ENCODE data around the gene CNOT4. TPM values are rescaled to one million over a fixed set of nuclear protein-coding genes. Genes with fewer than 3 reads are reported as not detected.

CNOT4 gene
- total RNA-seq, 1 experiment from 2014 or later = 9.7 TPM

DNA sequence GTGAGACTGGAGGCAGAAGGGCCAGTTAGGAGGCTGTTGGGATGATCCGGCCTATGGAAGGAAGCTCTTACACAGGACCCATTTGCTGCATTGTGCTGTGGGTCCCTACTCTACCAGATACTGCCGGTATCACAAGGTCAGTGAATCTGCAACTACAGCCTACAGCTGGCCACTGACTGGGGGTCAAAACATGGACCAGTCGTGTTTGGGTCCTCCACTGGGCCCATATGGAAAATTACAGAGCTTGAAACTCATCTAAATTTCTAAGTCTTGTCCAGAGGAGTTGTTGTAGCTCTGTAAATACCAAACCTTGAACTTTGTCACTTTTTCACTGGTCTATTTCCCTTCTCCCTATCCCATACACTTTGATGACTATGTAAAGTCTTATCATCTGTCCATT is 42.2 kb upstream of the CNOT4 start:
- Histone ChIP-seq H4K20me1 (ENCODE audit: low read length) (no peaks in the 10 kb centered on the region), H3K79me2 (ENCODE audit: low read length) (no peaks in the 10 kb centered on the region), H3K9ac (ENCODE audit: low read length) (no peak overlapping the region), H2AFZ (ENCODE audit: low read length) (no peak overlapping the region), H3K27ac (ENCODE audit: low read length) (no peak overlapping the region), H3K9me3 (ENCODE audit: low read length) (no peaks in the 10 kb centered on the region), H3K4me3 (ENCODE audit: low read length) (no peak overlapping the region), H3K9me2 (replicated peaks; ENCODE audit: low read length) (no peaks in the 10 kb centered on the region), H3K4me2 (ENCODE audit: low read length) (no peak overlapping the region), H3K27me3 (ENCODE audit: low read length) (no peaks in the 10 kb centered on the region), H3K36me3 (ENCODE audit: low read depth, low read length) (no peaks in the 10 kb centered on the region), H3K4me1 (ENCODE audit: insufficient read depth, low read length) (no peaks in the 10 kb centered on the region), H3F3A (ENCODE audit: low read length, unreplicated experiment) (no peaks in the 10 kb centered on the region)
- BruUV-seq (replicated peaks) = no TSS peak
- intact Hi-C loops (cut with micrococcal nuclease) = no loop called here
- POLR2A ChIA-PET (ENCODE audit: unreplicated experiment) = no interaction called here
- no peak for TF ChIP-seq EZH2 (IDR thresholded peaks at IDR 0.05; ENCODE audit: low read length, unreplicated experiment)
- TF ChIP-seq, protein P1, sequence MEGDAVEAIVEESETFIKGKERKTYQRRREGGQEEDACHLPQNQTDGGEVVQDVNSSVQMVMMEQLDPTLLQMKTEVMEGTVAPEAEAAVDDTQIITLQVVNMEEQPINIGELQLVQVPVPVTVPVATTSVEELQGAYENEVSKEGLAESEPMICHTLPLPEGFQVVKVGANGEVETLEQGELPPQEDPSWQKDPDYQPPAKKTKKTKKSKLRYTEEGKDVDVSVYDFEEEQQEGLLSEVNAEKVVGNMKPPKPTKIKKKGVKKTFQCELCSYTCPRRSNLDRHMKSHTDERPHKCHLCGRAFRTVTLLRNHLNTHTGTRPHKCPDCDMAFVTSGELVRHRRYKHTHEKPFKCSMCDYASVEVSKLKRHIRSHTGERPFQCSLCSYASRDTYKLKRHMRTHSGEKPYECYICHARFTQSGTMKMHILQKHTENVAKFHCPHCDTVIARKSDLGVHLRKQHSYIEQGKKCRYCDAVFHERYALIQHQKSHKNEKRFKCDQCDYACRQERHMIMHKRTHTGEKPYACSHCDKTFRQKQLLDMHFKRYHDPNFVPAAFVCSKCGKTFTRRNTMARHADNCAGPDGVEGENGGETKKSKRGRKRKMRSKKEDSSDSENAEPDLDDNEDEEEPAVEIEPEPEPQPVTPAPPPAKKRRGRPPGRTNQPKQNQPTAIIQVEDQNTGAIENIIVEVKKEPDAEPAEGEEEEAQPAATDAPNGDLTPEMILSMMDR (conservative IDR thresholded peaks at IDR 0.05; ENCODE audit: low read depth, low read length) = no peak
- TF ChIP-seq EZH2phosphoT487 (IDR thresholded peaks at IDR 0.05; ENCODE audit: borderline replicate concordance, low read length) = no peak
- ATAC-seq = no peak
- DNase-seq = no peak
- CTCF ChIA-PET = no interaction called here

DNA sequence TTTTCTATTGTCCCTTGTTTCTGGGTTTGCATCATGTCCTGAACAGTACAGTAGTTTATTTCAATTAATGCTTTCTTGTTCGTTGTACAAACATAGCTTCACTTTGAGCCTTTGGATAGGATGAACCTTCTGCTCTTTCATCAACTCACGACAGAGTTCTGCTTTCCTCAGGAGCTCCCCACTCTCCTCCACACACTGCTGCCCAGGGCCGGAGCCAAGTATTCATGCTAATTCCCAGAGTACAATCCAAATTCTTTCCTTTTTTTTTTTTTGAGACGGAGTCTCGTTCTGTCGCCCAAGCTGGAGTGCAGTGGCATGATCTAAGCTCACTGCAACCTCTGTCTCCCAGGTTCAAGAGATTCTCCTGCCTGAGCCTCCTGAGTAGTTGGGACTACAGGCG is 40.3 kb upstream of the CNOT4 start:
- DNase-seq (no peak), ATAC-seq (no peak)
- Histone ChIP-seq H3K4me2 (ENCODE audit: low read length) (no peak overlapping the region), H2AFZ (ENCODE audit: low read length) (no peak overlapping the region), H3K4me1 (ENCODE audit: insufficient read depth, low read length) (no peaks in the 10 kb centered on the region), H4K20me1 (ENCODE audit: low read length) (no peaks in the 10 kb centered on the region), H3K27me3 (ENCODE audit: low read length) (no peaks in the 10 kb centered on the region), H3K36me3 (ENCODE audit: low read depth, low read length) (no peaks in the 10 kb centered on the region), H3K9me3 (ENCODE audit: low read length) (no peaks in the 10 kb centered on the region), H3K9ac (ENCODE audit: low read length) (no peak overlapping the region), H3F3A (ENCODE audit: low read length, unreplicated experiment) (no peaks in the 10 kb centered on the region), H3K27ac (ENCODE audit: low read length) (no peak overlapping the region), H3K4me3 (ENCODE audit: low read length) (no peak overlapping the region), H3K9me2 (replicated peaks; ENCODE audit: low read length) (no peaks in the 10 kb centered on the region), H3K79me2 (ENCODE audit: low read length) (no peaks in the 10 kb centered on the region)
- intact Hi-C loops (cut with micrococcal nuclease) = no loop called here
- CTCF ChIA-PET = no interaction called here
- POLR2A ChIA-PET (ENCODE audit: unreplicated experiment) = no interaction called here
- no TSS peak for BruUV-seq (replicated peaks)
- TF ChIP-seq EZH2phosphoT487 (IDR thresholded peaks at IDR 0.05; ENCODE audit: borderline replicate concordance, low read length) (no peak), EZH2 (IDR thresholded peaks at IDR 0.05; ENCODE audit: low read length, unreplicated experiment) (no peak)
- TF ChIP-seq, protein P1 (conservative IDR thresholded peaks at IDR 0.05; ENCODE audit: low read depth, low read length) = no peak

DNA sequence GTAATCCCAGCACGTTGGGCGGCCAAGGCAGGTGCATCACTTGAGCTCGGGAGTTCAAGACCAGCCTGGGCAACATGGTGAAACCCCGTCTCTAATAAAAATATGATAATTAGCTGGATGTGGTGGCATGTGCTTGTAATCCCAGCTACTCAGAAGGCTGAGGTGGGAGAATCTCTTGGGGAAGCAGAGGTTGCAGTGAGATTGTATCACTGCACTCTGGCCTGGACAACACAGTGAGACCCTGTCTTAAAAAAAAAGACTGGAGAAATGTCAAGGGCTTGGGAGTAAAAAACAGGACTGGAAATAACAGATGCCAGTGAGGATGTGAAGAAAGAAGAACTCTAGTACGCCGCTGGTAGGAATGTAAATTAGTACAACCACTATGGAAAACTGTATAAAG is 31.1 kb upstream of the CNOT4 start:
- ChIA-PET POLR2A (ENCODE audit: unreplicated experiment) (no interaction called here), CTCF (no interaction called here)
- no peak overlapping the region for H3K9ac ChIP-seq (ENCODE audit: low read length)
- no peak overlapping the region for H2AFZ ChIP-seq (ENCODE audit: low read length)
- no peaks in the 10 kb centered on the region for H3K79me2 ChIP-seq (ENCODE audit: low read length)
- H3K27me3 ChIP-seq (ENCODE audit: low read length) = 0 out of 2 replicates have a peak, but pooled peaks cover 3% of the 10 kb centered on the region
- H4K20me1 ChIP-seq (ENCODE audit: low read length) = no peaks in the 10 kb centered on the region
- no TSS peak for BruUV-seq (replicated peaks)
- DNase-seq = no peak
- H3K9me2 ChIP-seq (replicated peaks; ENCODE audit: low read length) = no peaks in the 10 kb centered on the region
- intact Hi-C loops (cut with micrococcal nuclease) = no loop called here
- no peaks in the 10 kb centered on the region for H3K4me1 ChIP-seq (ENCODE audit: insufficient read depth, low read length)
- H3K27ac ChIP-seq (ENCODE audit: low read length) = no peak overlapping the region
- no peak overlapping the region for H3K4me2 ChIP-seq (ENCODE audit: low read length)
- no peak for ATAC-seq
- H3F3A ChIP-seq (ENCODE audit: low read length, unreplicated experiment) = no peaks in the 10 kb centered on the region
- no peak overlapping the region for H3K4me3 ChIP-seq (ENCODE audit: low read length)
- TF ChIP-seq EZH2phosphoT487 (IDR thresholded peaks at IDR 0.05; ENCODE audit: borderline replicate concordance, low read length) (no peak), EZH2 (IDR thresholded peaks at IDR 0.05; ENCODE audit: low read length, unreplicated experiment) (no peak)
- TF ChIP-seq, protein P1 (conservative IDR thresholded peaks at IDR 0.05; ENCODE audit: low read depth, low read length) = no peak
- H3K9me3 ChIP-seq (ENCODE audit: low read length) = no peaks in the 10 kb centered on the region
- H3K36me3 ChIP-seq (ENCODE audit: low read depth, low read length) = no peaks in the 10 kb centered on the region
